ENCODE data around the gene NECTIN2.

- TF ChIP-seq CTCF (IDR thresholded peaks at IDR 0.05; ENCODE audit: low read length) (no peak), EZH2 (IDR thresholded peaks at IDR 0.05; ENCODE audit: borderline replicate concordance, low read length) (no peak)
Observed at GRCh38 chr19:44879309-44880065, 33.4 kb downstream of the NECTIN2 start.
